DND-41 (cell line): ENCODE results near the gene COX5B.
"Not testable (repeated sequence)": the region's sequence is repeated elsewhere in the genome, so short reads cannot be mapped to it uniquely, and the experiment has no call there.

Experiments used
- ATAC-seq: fragments of 200-7000 bp; cut with Tn5 transposase; 3 replicates; pipeline ENCODE4 v1.9.1; 2021; ENCODE audit warnings: low read depth; ENCODE audit not compliant: insufficient read depth
- DNase-seq: peaks from one replicate; pipeline ENCODE4 v3.0.0-alpha.2; 2020
- H2AFZ ChIP-seq: 2 replicates; pipeline ENCODE4 v1.6.0; 2012; ENCODE audit warnings: low read depth, low read length
- H3K27ac ChIP-seq: 2 replicates; pipeline ENCODE4 v1.5.1; 2012; ENCODE audit warnings: low read length, inconsistent platforms
- H3K27me3 ChIP-seq: fragments of 200-600 bp; sonication (generic); 2 replicates; pipeline ENCODE4 v1.6.0; 2012; ENCODE audit warnings: low read length, mild to moderate bottlenecking, inconsistent platforms; ENCODE audit not compliant: insufficient read depth, poor library complexity
- H3K36me3 ChIP-seq: 2 replicates; pipeline ENCODE4 v1.5.1; 2012; ENCODE audit warnings: low read length, inconsistent platforms; ENCODE audit not compliant: insufficient read depth
- H3K4me1 ChIP-seq: 2 replicates; pipeline ENCODE4 v1.5.1; 2012; ENCODE audit warnings: mild to moderate bottlenecking, low read length; ENCODE audit not compliant: insufficient read depth
- H3K4me2 ChIP-seq: 2 replicates; pipeline ENCODE4 v1.6.0; 2012; ENCODE audit warnings: mild to moderate bottlenecking, moderate library complexity, low read length, inconsistent platforms; ENCODE audit not compliant: insufficient read depth
- H3K4me3 ChIP-seq, 2 experiments: fragments of 200-600 bp in 1 of 2; shearing (Covaris generic) in 1 of 2; 2 replicates each; pipeline ENCODE4 v1.5.1; 2012 to 2016; ENCODE audit warnings: inconsistent platforms in 2 of 2, low read length in 2 of 2, mild to moderate bottlenecking in 2 of 2, low read depth in 1 of 2, moderate library complexity in 1 of 2
- H3K79me2 ChIP-seq: 2 replicates; pipeline ENCODE4 v1.6.0; 2012; ENCODE audit warnings: low read length, inconsistent platforms; ENCODE audit not compliant: insufficient read depth
- H3K9ac ChIP-seq: 2 replicates; pipeline ENCODE4 v1.6.0; 2012; ENCODE audit warnings: low read depth, mild to moderate bottlenecking, inconsistent platforms, low read length, moderate library complexity
- H3K9me3 ChIP-seq: 2 replicates; pipeline ENCODE4 v1.5.1; 2012; ENCODE audit warnings: low read length, moderate library complexity, mild to moderate bottlenecking, inconsistent platforms; ENCODE audit not compliant: insufficient read depth, severe bottlenecking
- H4K20me1 ChIP-seq: 2 replicates; pipeline ENCODE4 v1.6.0; 2012; ENCODE audit warnings: low read length; ENCODE audit not compliant: insufficient read depth
- EZH2 ChIP-seq: IDR thresholded peaks from 3 replicates; pipeline ENCODE4 v1.6.1; 2012; ENCODE audit warnings: borderline replicate concordance, low read depth, mild to moderate bottlenecking, moderate library complexity, low read length, inconsistent platforms; ENCODE audit not compliant: severe bottlenecking
- TF ChIP-seq, protein P1 (sequence below): IDR thresholded peaks from 2 replicates; pipeline ENCODE4 v1.5.1; 2012; ENCODE audit warnings: borderline replicate concordance, low read length, moderate library complexity, mild to moderate bottlenecking; ENCODE audit not compliant: poor library complexity, severe bottlenecking; ENCODE audit errors: extremely low read depth

COX5B gene

DNA sequence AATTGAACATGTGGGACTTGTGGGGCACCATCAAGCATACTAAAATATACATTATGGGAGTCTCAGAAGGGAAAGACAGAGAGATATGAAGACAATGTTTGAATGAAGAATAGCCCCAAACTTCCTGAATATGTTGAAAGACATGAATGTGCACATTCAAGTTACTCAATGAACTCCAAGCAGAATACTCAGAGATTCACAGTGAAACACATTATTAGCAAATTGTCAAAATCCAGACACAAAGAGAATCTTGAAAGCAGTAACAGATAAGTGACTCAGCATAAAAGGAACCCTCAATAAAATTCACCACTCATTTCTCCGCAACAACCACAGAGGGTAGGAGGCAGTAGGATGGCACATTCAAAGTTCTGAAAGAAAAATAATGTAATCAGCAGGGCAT is 32.4 kb downstream of the COX5B start:
- Histone ChIP-seq H3K36me3 (no peaks in the 10 kb centered on the region), H3K4me2 (no peak overlapping the region), H3K9ac (no peak overlapping the region), H3K9me3 (no peaks in the 10 kb centered on the region), H4K20me1 (no peaks in the 10 kb centered on the region), H3K4me1 (no peaks in the 10 kb centered on the region), H3K79me2 (no peaks in the 10 kb centered on the region), H2AFZ (no peak overlapping the region), H3K27ac (no peak overlapping the region), H3K4me3 (no peak overlapping the region), H3K27me3 (no peaks in the 10 kb centered on the region)
- TF ChIP-seq EZH2 = no peak
- TF ChIP-seq, protein P1, sequence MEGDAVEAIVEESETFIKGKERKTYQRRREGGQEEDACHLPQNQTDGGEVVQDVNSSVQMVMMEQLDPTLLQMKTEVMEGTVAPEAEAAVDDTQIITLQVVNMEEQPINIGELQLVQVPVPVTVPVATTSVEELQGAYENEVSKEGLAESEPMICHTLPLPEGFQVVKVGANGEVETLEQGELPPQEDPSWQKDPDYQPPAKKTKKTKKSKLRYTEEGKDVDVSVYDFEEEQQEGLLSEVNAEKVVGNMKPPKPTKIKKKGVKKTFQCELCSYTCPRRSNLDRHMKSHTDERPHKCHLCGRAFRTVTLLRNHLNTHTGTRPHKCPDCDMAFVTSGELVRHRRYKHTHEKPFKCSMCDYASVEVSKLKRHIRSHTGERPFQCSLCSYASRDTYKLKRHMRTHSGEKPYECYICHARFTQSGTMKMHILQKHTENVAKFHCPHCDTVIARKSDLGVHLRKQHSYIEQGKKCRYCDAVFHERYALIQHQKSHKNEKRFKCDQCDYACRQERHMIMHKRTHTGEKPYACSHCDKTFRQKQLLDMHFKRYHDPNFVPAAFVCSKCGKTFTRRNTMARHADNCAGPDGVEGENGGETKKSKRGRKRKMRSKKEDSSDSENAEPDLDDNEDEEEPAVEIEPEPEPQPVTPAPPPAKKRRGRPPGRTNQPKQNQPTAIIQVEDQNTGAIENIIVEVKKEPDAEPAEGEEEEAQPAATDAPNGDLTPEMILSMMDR = no peak
- no peak for ATAC-seq
- DNase-seq = no peak

DNA sequence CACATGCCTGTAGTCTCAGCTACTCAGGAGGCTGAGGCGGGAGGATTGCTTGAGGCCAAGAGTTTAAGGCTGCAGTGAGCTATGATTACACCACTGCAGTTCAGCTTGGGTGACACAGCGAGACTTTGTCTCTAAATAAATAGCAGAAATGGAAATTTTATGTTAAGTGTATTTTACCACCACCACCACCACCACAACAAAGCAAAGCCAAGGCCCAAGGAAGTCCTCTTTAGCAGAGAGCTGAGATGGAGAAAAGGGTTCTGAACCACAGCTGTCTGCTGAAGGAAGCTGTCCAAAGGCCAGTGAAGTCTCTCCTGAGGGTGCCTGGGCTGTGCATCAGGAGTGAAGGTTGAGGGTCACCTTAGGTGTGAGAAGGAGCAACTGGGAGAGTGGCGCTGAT is 41.4 kb downstream of the COX5B start:
- not testable (repeated sequence) for H3K4me3 ChIP-seq, H2AFZ ChIP-seq, H4K20me1 ChIP-seq, H3K4me2 ChIP-seq, H3K4me1 ChIP-seq, H3K79me2 ChIP-seq, H3K36me3 ChIP-seq, H3K9ac ChIP-seq, H3K27me3 ChIP-seq, H3K9me3 ChIP-seq, DNase-seq, H3K27ac ChIP-seq
- ATAC-seq = peak; percentile 58; the same call in 2 of the 3 replicates

DNA sequence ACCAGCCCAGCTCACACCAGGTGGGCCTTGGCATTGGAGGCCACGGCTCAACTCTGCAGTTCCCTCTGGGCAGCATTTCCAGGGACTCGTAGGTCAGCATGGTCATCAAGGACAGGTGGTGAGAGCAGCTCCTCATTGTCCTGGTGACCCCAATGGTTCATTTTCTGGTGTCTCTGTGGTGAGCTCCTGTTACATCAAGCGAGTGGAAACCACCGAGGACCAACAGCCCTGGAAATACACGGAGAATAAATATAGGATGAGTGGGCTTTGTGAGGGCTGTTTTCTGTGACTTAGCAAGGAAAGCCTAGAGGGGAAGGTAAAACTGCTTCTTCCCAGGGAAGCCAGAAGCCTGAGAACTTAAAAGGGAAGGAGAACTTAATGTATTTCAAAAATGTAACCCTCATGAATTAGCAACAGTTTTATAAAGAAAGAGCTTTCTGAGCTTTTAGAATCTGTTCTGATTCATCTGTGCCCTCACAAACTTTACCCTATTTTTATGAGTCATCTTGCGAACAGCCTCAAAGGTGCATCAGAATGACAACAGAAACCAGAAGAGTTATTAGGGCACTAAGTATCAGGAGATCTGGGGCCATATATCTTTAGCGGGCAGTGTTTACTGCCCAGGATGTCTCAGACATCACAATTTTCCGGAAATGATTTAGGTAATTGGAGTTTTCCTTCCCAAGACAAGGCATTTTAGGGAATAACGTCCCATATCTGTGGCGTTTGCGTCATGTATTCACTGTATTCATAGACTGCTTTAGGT is 42.4 kb downstream of the COX5B start:
- DNase-seq (no peak), ATAC-seq (no peak)
- Histone ChIP-seq H4K20me1 (no peaks in the 10 kb centered on the region), H3K36me3 (no peaks in the 10 kb centered on the region), H3K4me1 (no peaks in the 10 kb centered on the region), H3K79me2 (no peaks in the 10 kb centered on the region), H3K9ac (no peak overlapping the region), H3K27ac (no peak overlapping the region), H3K4me3 (no peak overlapping the region), H2AFZ (no peak overlapping the region), H3K9me3 (no peaks in the 10 kb centered on the region), H3K4me2 (no peak overlapping the region), H3K27me3 (no peaks in the 10 kb centered on the region)
- TF ChIP-seq, protein P1 = no peak

DNA sequence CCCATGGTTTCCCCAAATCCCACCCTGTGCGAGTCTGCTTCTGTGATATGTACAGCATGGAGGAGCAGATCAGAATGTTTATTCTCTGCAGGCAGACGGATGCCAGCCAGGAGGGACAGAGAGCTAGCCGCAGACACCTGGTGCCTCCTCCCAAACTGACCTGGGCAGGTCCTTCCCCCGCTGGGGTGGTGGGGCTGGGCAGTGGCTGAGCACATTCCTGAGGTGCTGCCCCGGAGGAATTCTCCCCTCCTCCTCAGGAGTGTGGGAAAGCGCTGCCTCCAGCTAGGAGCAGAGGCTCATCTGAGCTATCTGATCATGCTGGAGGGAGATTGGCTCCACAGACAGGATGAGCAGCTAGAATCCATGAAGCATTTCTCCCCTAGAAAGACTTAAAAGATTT is 45.3 kb downstream of the COX5B start:
- no peak overlapping the region for H3K4me2 ChIP-seq

More for the DNA sequence above, 45.3 kb downstream of the COX5B start:
- H3K9me3 ChIP-seq = no peaks in the 10 kb centered on the region
- no peaks in the 10 kb centered on the region for H3K27me3 ChIP-seq
- ATAC-seq (no peak), DNase-seq (no peak)
- no peaks in the 10 kb centered on the region for H3K4me1 ChIP-seq
- no peaks in the 10 kb centered on the region for H3K36me3 ChIP-seq
- no peak overlapping the region for H3K4me3 ChIP-seq
- no peak overlapping the region for H3K9ac ChIP-seq
- H4K20me1 ChIP-seq = no peaks in the 10 kb centered on the region
- TF ChIP-seq, protein P1 = no peak
- TF ChIP-seq EZH2 = no peak
- H3K27ac ChIP-seq = no peak overlapping the region
- no peaks in the 10 kb centered on the region for H3K79me2 ChIP-seq
- H2AFZ ChIP-seq = no peak overlapping the region
